ENCODE results near the gene CDKN2AIPNL. TPM values are rescaled to one million over a fixed set of nuclear protein-coding genes. Genes with fewer than 3 reads are reported as not detected.
A peak's percentile ranks its signal among the peaks of the same experiment; 100 is the strongest.

Gene CDKN2AIPNL, protein sequence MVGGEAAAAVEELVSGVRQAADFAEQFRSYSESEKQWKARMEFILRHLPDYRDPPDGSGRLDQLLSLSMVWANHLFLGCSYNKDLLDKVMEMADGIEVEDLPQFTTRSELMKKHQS
- 32.8 TPM for polyA plus RNA-seq

DNA sequence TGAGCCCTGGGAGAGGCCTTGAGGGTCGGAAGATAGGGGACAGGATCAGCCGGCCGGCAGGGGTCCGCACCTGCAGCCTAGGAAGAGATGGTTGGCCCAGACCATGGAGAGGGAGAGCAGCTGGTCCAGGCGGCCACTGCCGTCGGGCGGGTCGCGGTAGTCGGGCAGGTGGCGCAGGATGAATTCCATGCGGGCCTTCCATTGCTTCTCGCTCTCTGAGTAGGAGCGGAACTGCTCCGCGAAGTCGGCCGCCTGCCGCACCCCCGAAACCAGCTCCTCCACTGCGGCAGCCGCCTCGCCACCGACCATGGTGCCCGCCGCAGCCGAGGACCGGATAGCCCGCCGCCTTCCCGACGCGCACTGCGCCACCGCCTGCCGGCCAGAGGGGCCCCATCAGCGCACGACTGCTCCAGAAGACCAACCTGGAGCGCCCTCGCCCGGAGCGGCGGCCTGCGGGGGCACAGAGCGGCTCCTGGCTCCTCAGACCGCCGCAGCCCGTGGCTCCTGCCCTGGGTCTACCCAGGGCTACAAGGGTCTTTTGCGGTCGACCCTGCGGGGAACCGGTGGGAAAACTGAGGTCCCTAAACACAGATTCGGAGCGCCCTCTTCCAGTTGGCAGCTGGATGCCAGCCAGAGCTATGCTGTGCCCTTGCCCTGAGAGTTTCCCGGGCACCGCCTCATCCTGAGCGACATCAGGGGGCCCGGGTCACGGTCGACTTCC is at the start of gene CDKN2AIPNL:
Gene CDKN2AIPNL, minus strand, starts transcription at position 336 of the 721 bp plus-strand sequence. Its CDS starts 27 bp downstream, at position 309.
- Mint-ChIP-seq H3K4me3 (peak within 1 kb of the TSS; percentile 92 to 97 (median 94)), H3K4me1 (peaks cover 14 to 25% (median 24%) of the 10 kb centered on the region in 3 donors), H3K27me3 (no peaks in the 10 kb centered on the region), H3K36me3 (no peaks in the 10 kb centered on the region), H3K27ac (peak within 1 kb of the TSS; percentile 37 to 93 (median 87)), H3K9me3 (no peaks in the 10 kb centered on the region)

- no peaks in the 10 kb centered on the region for H3K27me3 Mint-ChIP-seq
- peak overlapping the region in 2 of 4 donors; percentile 34 to 85 for H3K4me3 Mint-ChIP-seq
- H3K9me3 Mint-ChIP-seq: no peaks in the 10 kb centered on the region
- H3K4me1 Mint-ChIP-seq: peaks cover 9 to 18% (median 16%) of the 10 kb centered on the region in 3 donors
- H3K36me3 Mint-ChIP-seq: no peaks in the 10 kb centered on the region
- H3K27ac Mint-ChIP-seq: peak overlapping the region in 1 of 3 donors; percentile 35
Observed at GRCh38 chr5:134460551-134460950, 48.9 kb upstream of the CDKN2AIPNL start.

GRCh38 chr5:134459491-134459890 is 47.8 kb upstream of the CDKN2AIPNL start:
- Mint-ChIP-seq H3K4me1 (peaks cover 7 to 10% (median 9%) of the 10 kb centered on the region in 3 donors), H3K36me3 (no peaks in the 10 kb centered on the region), H3K27me3 (no peaks in the 10 kb centered on the region), H3K9me3 (no peaks in the 10 kb centered on the region), H3K4me3 (no peak overlapping the region), H3K27ac (peak overlapping the region in 1 of 3 donors; percentile 4)

DNA sequence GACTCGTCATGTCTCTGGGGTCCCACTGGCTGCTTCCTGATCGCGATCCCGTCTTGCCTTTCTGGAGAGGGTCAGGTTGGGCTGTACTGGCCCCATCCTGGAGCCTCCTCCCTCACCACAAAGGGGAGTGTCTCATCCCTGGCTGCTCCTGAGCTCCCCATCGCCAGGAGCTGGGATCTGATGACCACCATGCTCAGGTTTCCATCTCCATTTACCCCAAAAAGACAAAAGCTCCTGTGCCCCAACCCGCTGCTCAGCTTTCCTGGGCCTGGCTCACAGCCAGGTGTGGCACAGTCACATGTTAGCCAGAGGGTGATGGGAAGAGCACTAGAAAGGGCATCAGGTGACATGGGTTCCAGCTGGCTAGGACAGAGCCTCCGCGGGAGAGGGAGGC is 47.3 kb upstream of the CDKN2AIPNL start:
- no peak overlapping the region for H3K27ac Mint-ChIP-seq
- no peaks in the 10 kb centered on the region for H3K9me3 Mint-ChIP-seq
- H3K27me3 Mint-ChIP-seq: no peaks in the 10 kb centered on the region
- H3K4me3 Mint-ChIP-seq: no peak overlapping the region
- H3K4me1 Mint-ChIP-seq: peaks cover 2 to 6% (median 5%) of the 10 kb centered on the region in 3 donors
- H3K36me3 Mint-ChIP-seq: no peaks in the 10 kb centered on the region

GRCh38 chr5:134458234-134459009 is 46.7 kb upstream of the CDKN2AIPNL start:
- no peak overlapping the region for H3K4me3 Mint-ChIP-seq
- H3K36me3 Mint-ChIP-seq: no peaks in the 10 kb centered on the region
- no peaks in the 10 kb centered on the region for H3K9me3 Mint-ChIP-seq
- no peaks in the 10 kb centered on the region for H3K27me3 Mint-ChIP-seq
- no peak overlapping the region for H3K27ac Mint-ChIP-seq
- H3K4me1 Mint-ChIP-seq: peaks cover 0 to under 1% (median under 1%) of the 10 kb centered on the region in 3 donors

- Mint-ChIP-seq H3K27ac (peak overlapping the region in 1 of 3 donors; percentile 40), H3K27me3 (no peaks in the 10 kb centered on the region)
Observed at GRCh38 chr5:134457801-134458200, 46.1 kb upstream of the CDKN2AIPNL start.

DNA sequence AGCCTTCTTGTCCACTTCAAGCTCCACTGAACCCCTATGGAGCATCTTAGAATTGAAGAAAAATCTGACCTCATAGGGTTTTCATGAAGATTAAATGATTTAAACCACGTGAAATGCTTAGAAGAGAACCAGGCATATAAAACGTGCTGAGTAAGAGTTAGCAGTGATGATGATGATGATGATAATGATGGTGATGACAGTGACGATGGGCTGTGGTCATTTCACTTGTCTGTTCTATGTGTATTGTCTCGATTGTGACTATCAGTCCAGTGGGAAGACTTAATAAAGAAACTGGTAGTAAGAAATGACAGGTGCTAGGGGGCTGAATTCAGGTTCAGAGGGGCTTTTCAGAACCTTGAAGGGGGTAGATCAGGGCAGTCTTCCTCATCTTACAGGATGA is 45.1 kb upstream of the CDKN2AIPNL start:
- Mint-ChIP-seq H3K9me3 (no peaks in the 10 kb centered on the region), H3K27me3 (no peaks in the 10 kb centered on the region), H3K27ac (no peak overlapping the region), H3K36me3 (no peaks in the 10 kb centered on the region), H3K4me3 (no peak overlapping the region), H3K4me1 (no peaks in the 10 kb centered on the region)

More at GRCh38 chr5:134457801-134458200, 46.1 kb upstream of the CDKN2AIPNL start:
- Mint-ChIP-seq H3K4me1 (no peaks in the 10 kb centered on the region), H3K36me3 (no peaks in the 10 kb centered on the region), H3K4me3 (no peak overlapping the region), H3K9me3 (no peaks in the 10 kb centered on the region)

GRCh38 chr5:134455466-134455865 is 43.8 kb upstream of the CDKN2AIPNL start:
- no peaks in the 10 kb centered on the region for H3K27me3 Mint-ChIP-seq
- H3K4me1 Mint-ChIP-seq: no peaks in the 10 kb centered on the region
- no peak overlapping the region for H3K4me3 Mint-ChIP-seq
- H3K36me3 Mint-ChIP-seq: no peaks in the 10 kb centered on the region
- H3K9me3 Mint-ChIP-seq: no peaks in the 10 kb centered on the region
- H3K27ac Mint-ChIP-seq: peak overlapping the region in 1 of 3 donors; percentile 1

- H3K27ac Mint-ChIP-seq: peak overlapping the region in 1 of 3 donors; percentile 41
- no peaks in the 10 kb centered on the region for H3K9me3 Mint-ChIP-seq
- H3K4me3 Mint-ChIP-seq: no peak overlapping the region
- no peaks in the 10 kb centered on the region for H3K36me3 Mint-ChIP-seq
- H3K27me3 Mint-ChIP-seq: no peaks in the 10 kb centered on the region
- peaks cover 3 to 6% (median 5%) of the 10 kb centered on the region in 3 donors for H3K4me1 Mint-ChIP-seq
Observed at GRCh38 chr5:134453016-134453415, 41.3 kb upstream of the CDKN2AIPNL start.

DNA sequence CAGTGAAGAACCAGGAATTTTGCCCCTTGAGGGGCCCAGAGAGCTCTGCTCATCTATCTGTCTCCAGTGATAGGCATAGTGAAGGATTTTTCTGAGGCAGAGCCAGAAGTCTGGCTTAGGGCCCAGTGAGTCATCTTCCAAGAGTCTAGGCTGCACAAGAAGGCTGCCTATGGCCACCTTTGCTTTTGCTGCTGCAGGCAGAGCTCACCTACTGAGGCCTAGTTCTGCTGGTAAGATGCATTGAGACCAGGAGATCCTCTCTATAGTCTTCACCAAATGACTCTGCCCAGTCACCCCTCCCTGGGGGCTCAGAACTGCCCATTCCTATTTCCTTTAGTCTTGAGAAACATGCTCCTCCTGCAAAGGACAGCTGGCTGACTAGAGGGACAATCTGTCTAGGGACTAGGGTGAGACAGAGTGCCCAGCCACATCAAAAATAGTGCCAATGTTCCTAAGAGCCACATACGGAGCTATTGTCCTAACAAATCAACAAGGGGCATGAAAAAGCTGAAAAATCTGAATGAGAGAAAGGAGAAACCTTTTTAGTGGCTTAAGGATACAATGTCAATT is 40.3 kb upstream of the CDKN2AIPNL start:
- peaks cover under 1% of the 10 kb centered on the region for H3K36me3 Mint-ChIP-seq
- H3K9me3 Mint-ChIP-seq: no peaks in the 10 kb centered on the region
- no peak overlapping the region for H3K4me3 Mint-ChIP-seq
- no peaks in the 10 kb centered on the region for H3K27me3 Mint-ChIP-seq
- H3K27ac Mint-ChIP-seq: no peak overlapping the region
- peaks cover 12 to 16% (median 13%) of the 10 kb centered on the region in 3 donors for H3K4me1 Mint-ChIP-seq

DNA sequence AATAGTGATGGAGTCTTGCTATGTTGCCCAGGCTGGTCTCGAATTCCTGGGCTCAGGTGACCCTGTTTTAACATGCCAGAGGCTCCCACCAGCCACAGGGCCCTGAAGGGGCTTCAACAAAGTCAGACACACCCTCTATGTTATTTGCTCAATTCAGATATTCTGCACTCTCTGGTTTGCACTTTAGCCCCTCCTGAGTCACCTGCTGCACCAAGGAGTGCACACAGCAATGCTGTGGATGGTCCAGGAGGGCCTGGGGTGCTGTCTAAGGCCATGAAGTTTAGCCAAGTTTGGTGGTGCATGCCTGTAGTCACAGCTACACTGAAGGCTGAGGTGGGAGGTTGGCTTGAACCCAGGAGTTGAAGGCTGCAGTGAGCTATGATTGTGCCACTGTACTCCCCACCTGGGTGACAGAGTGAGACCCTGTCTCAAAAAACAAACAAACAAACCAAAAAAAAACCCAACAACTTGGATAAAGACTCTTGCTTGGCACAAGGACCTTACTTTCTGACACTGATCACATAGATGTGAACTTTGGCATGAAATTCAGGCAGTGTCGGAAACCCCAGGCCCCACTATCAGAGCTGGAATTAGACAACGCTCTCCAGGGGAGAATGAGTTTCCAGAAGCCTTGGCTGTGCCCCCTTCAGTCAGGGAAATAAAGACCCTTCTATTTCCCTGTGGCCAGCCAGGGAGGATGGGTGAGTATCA is 39.7 kb upstream of the CDKN2AIPNL start:
- peaks cover 16 to 23% (median 17%) of the 10 kb centered on the region in 3 donors for H3K4me1 Mint-ChIP-seq
- no peak overlapping the region for H3K27ac Mint-ChIP-seq
- H3K4me3 Mint-ChIP-seq: no peak overlapping the region
- H3K36me3 Mint-ChIP-seq: peaks cover 2% of the 10 kb centered on the region
- no peaks in the 10 kb centered on the region for H3K9me3 Mint-ChIP-seq
- no peaks in the 10 kb centered on the region for H3K27me3 Mint-ChIP-seq

DNA sequence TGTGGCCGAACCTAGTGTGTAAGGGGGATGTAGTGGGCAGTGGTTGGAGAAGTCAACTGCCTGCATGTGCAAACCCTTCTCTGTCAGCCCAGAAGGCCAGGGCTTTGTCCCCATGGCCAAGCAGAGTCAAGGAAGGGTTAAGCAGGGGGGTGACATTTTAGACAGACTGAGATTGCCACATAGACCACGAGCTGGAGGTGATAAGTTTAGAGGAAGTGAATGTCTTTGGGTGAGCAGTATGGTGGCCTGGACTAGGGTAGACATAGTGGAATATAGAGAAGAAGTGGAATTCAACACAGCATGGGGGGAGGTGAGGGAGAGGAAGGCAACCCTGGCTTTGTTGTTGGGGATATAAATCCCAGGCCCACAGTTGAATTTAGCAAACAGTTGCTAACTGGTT is 38.7 kb upstream of the CDKN2AIPNL start:
- Mint-ChIP-seq H3K9me3 (no peaks in the 10 kb centered on the region), H3K4me3 (no peak overlapping the region), H3K36me3 (peaks cover 2% of the 10 kb centered on the region), H3K4me1 (peaks cover 23 to 33% (median 25%) of the 10 kb centered on the region in 3 donors), H3K27ac (no peak overlapping the region), H3K27me3 (no peaks in the 10 kb centered on the region)

GRCh38 chr5:134449167-134449566 is 37.5 kb upstream of the CDKN2AIPNL start:
- no peak overlapping the region for H3K27ac Mint-ChIP-seq
- H3K4me3 Mint-ChIP-seq: no peak overlapping the region
- peaks cover 3% of the 10 kb centered on the region for H3K27me3 Mint-ChIP-seq
- peaks cover 28 to 40% (median 30%) of the 10 kb centered on the region in 3 donors for H3K4me1 Mint-ChIP-seq
- H3K36me3 Mint-ChIP-seq: peaks cover 2% of the 10 kb centered on the region
- no peaks in the 10 kb centered on the region for H3K9me3 Mint-ChIP-seq

- peak overlapping the region in 2 of 4 donors; percentile 36 to 67 for H3K4me3 Mint-ChIP-seq
- H3K27ac Mint-ChIP-seq: peak overlapping the region; percentile 6 to 94 (median 89)
- peaks cover 3% of the 10 kb centered on the region for H3K27me3 Mint-ChIP-seq
- peaks cover 2% of the 10 kb centered on the region for H3K36me3 Mint-ChIP-seq
- H3K9me3 Mint-ChIP-seq: no peaks in the 10 kb centered on the region
- peaks cover 28 to 40% (median 30%) of the 10 kb centered on the region in 3 donors for H3K4me1 Mint-ChIP-seq
Observed at GRCh38 chr5:134447815-134448520, 36.3 kb upstream of the CDKN2AIPNL start.
